ENCODE results near the gene C4B. TPM values are rescaled to one million over a fixed set of nuclear protein-coding genes. Genes with fewer than 3 reads are reported as not detected.
"Not testable (repeated sequence)": the region's sequence is repeated elsewhere in the genome, so short reads cannot be mapped to it uniquely, and the experiment has no call there.

C4B gene
- total RNA-seq, 1 donor from 2014 or later: 1.2 TPM

GRCh38 chr6:31977816-31978431, 36.7 kb upstream of the C4B start:
- TF ChIP-seq CTCF (conservative IDR thresholded peaks at IDR 0.05; ENCODE audit: low read depth, low read length): no peak
- no peak overlapping the region for H3K4me3 ChIP-seq (ENCODE audit: low read depth, low read length)
- no peak for DNase-seq (ENCODE audit: low read depth)

GRCh38 chr6:31978831-31979230, 35.8 kb upstream of the C4B start:
- H3K4me3 ChIP-seq (ENCODE audit: low read depth, low read length): no peak overlapping the region
- no peak for DNase-seq (ENCODE audit: low read depth)
- no peak for TF ChIP-seq CTCF (conservative IDR thresholded peaks at IDR 0.05; ENCODE audit: low read depth, low read length)

GRCh38 chr6:31979238-31979898, 35.2 kb upstream of the C4B start:
- TF ChIP-seq CTCF (conservative IDR thresholded peaks at IDR 0.05; ENCODE audit: low read depth, low read length): no peak
- DNase-seq (ENCODE audit: low read depth): no peak
- no peak overlapping the region for H3K4me3 ChIP-seq (ENCODE audit: low read depth, low read length)

GRCh38 chr6:31980195-31980876, 34.3 kb upstream of the C4B start:
- H3K4me3 ChIP-seq (ENCODE audit: low read depth, low read length); DNase-seq (ENCODE audit: low read depth): not testable (repeated sequence)

GRCh38 chr6:31980998-31981397, 33.6 kb upstream of the C4B start:
- not testable (repeated sequence) for H3K4me3 ChIP-seq (ENCODE audit: low read depth, low read length); DNase-seq (ENCODE audit: low read depth)

- DNase-seq (ENCODE audit: low read depth): not testable (repeated sequence)
Observed at GRCh38 chr6:31981744-31982143, 32.9 kb upstream of the C4B start, which contains the start of gene C4A. Gene C4A (plus strand): TSS chr6:31982057. CDS start chr6:31982108, 51 bp downstream.

GRCh38 chr6:31989363-31989762, 25.2 kb upstream of the C4B start:
- DNase-seq (ENCODE audit: low read depth): not testable (repeated sequence)

More at GRCh38 chr6:31981744-31982143, 32.9 kb upstream of the C4B start, which contains the start of gene C4A:
- not testable (repeated sequence) for H3K4me3 ChIP-seq (ENCODE audit: low read depth, low read length)

GRCh38 chr6:31994421-31994820, 20.2 kb upstream of the C4B start:
- not testable (repeated sequence) for H3K4me3 ChIP-seq (ENCODE audit: low read depth, low read length); DNase-seq (ENCODE audit: low read depth)

More at GRCh38 chr6:31989363-31989762, 25.2 kb upstream of the C4B start:
- not testable (repeated sequence) for H3K4me3 ChIP-seq (ENCODE audit: low read depth, low read length)

- not testable (repeated sequence) for H3K4me3 ChIP-seq (ENCODE audit: low read depth, low read length); DNase-seq (ENCODE audit: low read depth)
Observed at GRCh38 chr6:31996385-31996784, 18.2 kb upstream of the C4B start.

- not testable (repeated sequence) for H3K4me3 ChIP-seq (ENCODE audit: low read depth, low read length); DNase-seq (ENCODE audit: low read depth)
Observed at GRCh38 chr6:32002546-32003268, 11.9 kb upstream of the C4B start.

GRCh38 chr6:32003301-32003700, 11.3 kb upstream of the C4B start:
- not testable (repeated sequence) for DNase-seq (ENCODE audit: low read depth); H3K4me3 ChIP-seq (ENCODE audit: low read depth, low read length)

- H3K4me3 ChIP-seq (ENCODE audit: low read depth, low read length); DNase-seq (ENCODE audit: low read depth): not testable (repeated sequence)
Observed at GRCh38 chr6:32004393-32004792, 10.2 kb upstream of the C4B start.

GRCh38 chr6:32004864-32005537, 9.6 kb upstream of the C4B start:
- H3K4me3 ChIP-seq (ENCODE audit: low read depth, low read length); DNase-seq (ENCODE audit: low read depth): not testable (repeated sequence)

GRCh38 chr6:32005538-32005880, 9.1 kb upstream of the C4B start:
- H3K4me3 ChIP-seq (ENCODE audit: low read depth, low read length); DNase-seq (ENCODE audit: low read depth): not testable (repeated sequence)
